ENCODE measurements around the gene GNB1. TPM values are rescaled to one million over a fixed set of nuclear protein-coding genes. Genes with fewer than 3 reads are reported as not detected.

Gene GNB1
- total RNA-seq, 5 donors from 2014 or later (not counting 1 experiment from before 2014, with no cell fraction given), result 208 to 295 (median 261) TPM

GRCh38 chr1:1893291-1893985 lies 2.6 kb upstream of the GNB1 start:
- WGBS (ENCODE audit: insufficient coverage), result 94% methylated on average over 17 of the region's 19 CpGs
- no peaks in the 10 kb centered on the region for H3K9me3 Mint-ChIP-seq
- peaks cover 19 to 57% of the 10 kb centered on the region in 2 experiments for H3K4me1 ChIP-seq (ENCODE audit: control insufficient read depth in 1 of 2, extremely low read depth in 1 of 2, insufficient read depth in 2 of 2, low read length in 2 of 2)
- H3K27ac Mint-ChIP-seq, result peak overlapping the region; percentile 75
- H3K36me3 Mint-ChIP-seq, result no peaks in the 10 kb centered on the region
- H3K27me3 ChIP-seq (replicated peaks in 1 of 2; ENCODE audit: control insufficient read depth in 2 of 2, extremely low read depth in 1 of 2, insufficient read depth in 2 of 2, low read length in 1 of 2), result peaks cover 0 to 21% of the 10 kb centered on the region in 2 experiments
- no peak overlapping the region for H3K27ac ChIP-seq (ENCODE audit: low read length)
- CTCF ChIA-PET, result interaction anchor here in 1 of 2 donors (0.5 kb wide), 1 partner anchor 49 kb away, joined by 3 read pairs; no protein-coding TSS in a partner anchor
- POLR2A ChIA-PET, result no interaction called here
- no peak for ATAC-seq (replicated peaks in 1 of 4)
- peaks cover 39 to 48% (median 42%) of the 10 kb centered on the region in 3 donors for H3K4me1 Mint-ChIP-seq
- DNase-seq, result no peak
- no peaks in the 10 kb centered on the region for H3K27me3 Mint-ChIP-seq
- H3K9me3 ChIP-seq, result no peaks in the 10 kb centered on the region
- H3K4me3 ChIP-seq (ENCODE audit: control insufficient read depth in 1 of 2, extremely low read depth in 1 of 2, low read length in 1 of 2), result no peak overlapping the region
- H3K36me3 ChIP-seq (ENCODE audit: control insufficient read depth in 2 of 2, extremely low read depth in 1 of 2, insufficient read depth in 1 of 2, low read length in 1 of 2), result no peaks in the 10 kb centered on the region
- H3K4me3 Mint-ChIP-seq, result peak overlapping the region; percentile 56 to 92 (median 61)

DNA sequence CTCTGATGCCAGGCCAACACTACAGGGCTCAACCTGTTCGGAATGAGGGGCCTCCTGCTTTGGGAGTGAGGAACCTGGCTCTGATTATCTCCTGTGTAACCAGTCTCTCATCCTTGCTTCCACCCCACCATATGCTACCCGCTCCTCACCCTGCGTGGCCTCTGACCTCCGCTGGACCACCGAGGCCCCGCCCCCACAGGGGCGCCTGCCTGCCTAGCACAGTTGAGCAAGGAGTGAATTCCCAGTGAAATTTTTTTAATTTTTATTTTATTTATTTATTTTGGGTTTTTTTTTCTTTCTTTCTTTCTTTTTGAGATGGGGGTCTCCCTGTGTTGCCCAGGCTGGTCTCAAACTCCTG lies 1.9 kb upstream of the GNB1 start:
- no peak for DNase-seq
- H3K27ac Mint-ChIP-seq, result peak overlapping the region; percentile 97 to 98
- peak overlapping the region; percentile 77 for H3K27ac ChIP-seq (ENCODE audit: low read length)
- no peaks in the 10 kb centered on the region for H3K36me3 ChIP-seq (ENCODE audit: control insufficient read depth in 2 of 2, extremely low read depth in 1 of 2, insufficient read depth in 1 of 2, low read length in 1 of 2)
- ChIA-PET POLR2A (no interaction called here), CTCF (no interaction called here)
- no peaks in the 10 kb centered on the region for H3K9me3 ChIP-seq
- no peaks in the 10 kb centered on the region for H3K36me3 Mint-ChIP-seq
- WGBS (ENCODE audit: insufficient coverage), result no CpG with 5 or more reads among the region's 7 CpGs
- no peaks in the 10 kb centered on the region for H3K9me3 Mint-ChIP-seq
- ATAC-seq (replicated peaks in 1 of 4), result no peak
- H3K4me3 Mint-ChIP-seq, result peak overlapping the region; percentile 87 to 92 (median 91)
- H3K4me3 ChIP-seq (ENCODE audit: control insufficient read depth in 1 of 2, extremely low read depth in 1 of 2, low read length in 1 of 2), result peak overlapping the region in 1 of 2 donors; percentile 62
- peaks cover 22 to 64% of the 10 kb centered on the region in 2 experiments for H3K4me1 ChIP-seq (ENCODE audit: control insufficient read depth in 1 of 2, extremely low read depth in 1 of 2, insufficient read depth in 2 of 2, low read length in 2 of 2)
- H3K27me3 Mint-ChIP-seq, result no peaks in the 10 kb centered on the region
- peaks cover 0 to 21% of the 10 kb centered on the region in 2 experiments for H3K27me3 ChIP-seq (replicated peaks in 1 of 2; ENCODE audit: control insufficient read depth in 2 of 2, extremely low read depth in 1 of 2, insufficient read depth in 2 of 2, low read length in 1 of 2)
- peaks cover 46 to 55% (median 49%) of the 10 kb centered on the region in 3 donors for H3K4me1 Mint-ChIP-seq

GRCh38 chr1:1892079-1892762 lies 1.3 kb upstream of the GNB1 start:
- Histone ChIP-seq H3K27ac (ENCODE audit: low read length) (peak overlapping the region; percentile 77), H3K4me3 (ENCODE audit: control insufficient read depth in 1 of 2, extremely low read depth in 1 of 2, low read length in 1 of 2) (peak overlapping the region; percentile 62 to 71), H3K9me3 (no peaks in the 10 kb centered on the region), H3K4me1 (ENCODE audit: control insufficient read depth in 1 of 2, extremely low read depth in 1 of 2, insufficient read depth in 2 of 2, low read length in 2 of 2) (peaks cover 25 to 68% of the 10 kb centered on the region in 2 experiments), H3K36me3 (ENCODE audit: control insufficient read depth in 2 of 2, extremely low read depth in 1 of 2, insufficient read depth in 1 of 2, low read length in 1 of 2) (no peaks in the 10 kb centered on the region), H3K27me3 (replicated peaks in 1 of 2; ENCODE audit: control insufficient read depth in 2 of 2, extremely low read depth in 1 of 2, insufficient read depth in 2 of 2, low read length in 1 of 2) (peaks cover 0 to 21% of the 10 kb centered on the region in 2 experiments)
- Mint-ChIP-seq H3K4me3 (peak overlapping the region; percentile 87 to 92 (median 91)), H3K27ac (peak overlapping the region; percentile 97 to 98), H3K4me1 (peaks cover 52 to 60% (median 55%) of the 10 kb centered on the region in 3 donors), H3K36me3 (no peaks in the 10 kb centered on the region), H3K9me3 (no peaks in the 10 kb centered on the region), H3K27me3 (no peaks in the 10 kb centered on the region)
- POLR2A ChIA-PET, result no interaction called here
- peak in 3 of 35 experiments; percentile 7 to 41 (median 16) for DNase-seq
- 48% methylated on average over 17 of the region's 21 CpGs for WGBS (ENCODE audit: insufficient coverage)
- CTCF ChIA-PET, result interaction anchor here in 1 of 2 donors (0.6 to 1.1 kb wide), 2 partner anchors 17 to 85 kb away, joined by 3 to 5 read pairs; no protein-coding TSS in a partner anchor
- no peak for ATAC-seq (replicated peaks in 1 of 4)

- WGBS (ENCODE audit: insufficient coverage), result 2% methylated on average over 53 of the region's 59 CpGs
- H3K9me3 ChIP-seq, result no peaks in the 10 kb centered on the region
- peaks cover 58 to 64% (median 58%) of the 10 kb centered on the region in 3 donors for H3K4me1 Mint-ChIP-seq
- CTCF ChIA-PET, result interaction anchor here in 1 of 2 donors (0.6 to 1.1 kb wide), 3 partner anchors 17 to 277 kb away, joined by 3 to 6 read pairs (median 5); no protein-coding TSS in a partner anchor
- peak overlapping the region; percentile 87 to 92 (median 91) for H3K4me3 Mint-ChIP-seq
- no peaks in the 10 kb centered on the region for H3K9me3 Mint-ChIP-seq
- H3K36me3 Mint-ChIP-seq, result no peaks in the 10 kb centered on the region
- H3K36me3 ChIP-seq (ENCODE audit: control insufficient read depth in 2 of 2, extremely low read depth in 1 of 2, insufficient read depth in 1 of 2, low read length in 1 of 2), result no peaks in the 10 kb centered on the region
- no peaks in the 10 kb centered on the region for H3K27me3 Mint-ChIP-seq
- H3K27ac ChIP-seq (ENCODE audit: low read length), result peak overlapping the region; percentile 77
- peak overlapping the region; percentile 97 to 98 for H3K27ac Mint-ChIP-seq
- POLR2A ChIA-PET, result no interaction called here
- H3K4me3 ChIP-seq (ENCODE audit: control insufficient read depth in 1 of 2, extremely low read depth in 1 of 2, low read length in 1 of 2), result peak overlapping the region; percentile 62 to 71
- peak in 32 of 35 experiments; percentile 25 to 89 (median 76) for DNase-seq
- H3K4me1 ChIP-seq (ENCODE audit: control insufficient read depth in 1 of 2, extremely low read depth in 1 of 2, insufficient read depth in 2 of 2, low read length in 2 of 2), result peaks cover 28 to 72% of the 10 kb centered on the region in 2 experiments
- peak; percentile 54 to 71 (median 54) for ATAC-seq (replicated peaks in 1 of 4)
- peaks cover 0 to 19% of the 10 kb centered on the region in 2 experiments for H3K27me3 ChIP-seq (replicated peaks in 1 of 2; ENCODE audit: control insufficient read depth in 2 of 2, extremely low read depth in 1 of 2, insufficient read depth in 2 of 2, low read length in 1 of 2)
Observed at GRCh38 chr1:1891349-1892078, 627 bp upstream of the GNB1 start.

- ATAC-seq (replicated peaks in 1 of 4), result peak; percentile 14 to 43 (median 33)
- Mint-ChIP-seq H3K27me3 (no peaks in the 10 kb centered on the region), H3K4me1 (peaks cover 57 to 60% (median 59%) of the 10 kb centered on the region in 3 donors), H3K27ac (peak overlapping the region; percentile 70 to 84), H3K9me3 (no peaks in the 10 kb centered on the region), H3K4me3 (peak overlapping the region; percentile 70 to 83 (median 81)), H3K36me3 (no peaks in the 10 kb centered on the region)
- ChIA-PET CTCF (no interaction called here), POLR2A (no interaction called here)
- H3K36me3 ChIP-seq (ENCODE audit: control insufficient read depth in 2 of 2, extremely low read depth in 1 of 2, insufficient read depth in 1 of 2, low read length in 1 of 2), result no peaks in the 10 kb centered on the region
- peaks cover 29 to 73% of the 10 kb centered on the region in 2 experiments for H3K4me1 ChIP-seq (ENCODE audit: control insufficient read depth in 1 of 2, extremely low read depth in 1 of 2, insufficient read depth in 2 of 2, low read length in 2 of 2)
- peak in 24 of 35 experiments; percentile 8 to 63 (median 30) for DNase-seq
- WGBS (ENCODE audit: insufficient coverage), result under 1% methylated on average over 87 of the region's 88 CpGs
- peak overlapping the region; percentile 75 to 87 for H3K4me3 ChIP-seq (ENCODE audit: control insufficient read depth in 1 of 2, extremely low read depth in 1 of 2, low read length in 1 of 2)
- H3K27ac ChIP-seq (ENCODE audit: low read length), result peak overlapping the region; percentile 87
- peaks cover 0 to 7% of the 10 kb centered on the region in 2 experiments for H3K27me3 ChIP-seq (replicated peaks in 1 of 2; ENCODE audit: control insufficient read depth in 2 of 2, extremely low read depth in 1 of 2, insufficient read depth in 2 of 2, low read length in 1 of 2)
- no peaks in the 10 kb centered on the region for H3K9me3 ChIP-seq
Observed at GRCh38 chr1:1889847-1890505, 911 bp downstream of the GNB1 start.

Data from T-cell (primary cell).